ENCODE data around the gene PXYLP1. TPM values are rescaled to one million over a fixed set of nuclear protein-coding genes. Genes with fewer than 3 reads are reported as not detected.

PXYLP1 gene
- total RNA-seq, 1 experiment from 2014 or later = 11.3 TPM

DNA sequence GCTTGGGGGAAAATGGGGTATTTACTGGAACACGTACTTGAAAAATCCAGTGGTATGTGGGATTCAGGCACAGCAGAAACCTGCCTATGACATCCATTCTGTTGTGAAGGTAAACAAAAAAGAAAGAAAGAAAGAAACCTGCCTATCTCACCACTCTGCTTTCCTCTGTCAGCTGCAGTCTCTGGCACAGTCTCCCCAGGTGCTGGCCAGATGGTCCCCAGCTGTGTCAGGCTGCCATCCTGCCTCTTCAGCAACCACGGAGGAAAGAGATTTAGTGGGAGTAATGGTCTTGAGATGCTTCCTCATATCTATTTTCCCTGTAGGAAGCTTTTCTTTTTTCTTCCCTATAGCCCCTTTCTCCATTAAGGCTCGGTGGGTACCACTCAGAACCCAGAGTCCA, 2.5 kb upstream of the PXYLP1 start:
- peaks cover 4% of the 10 kb centered on the region for H3K9me3 ChIP-seq (ENCODE audit: low read depth, low read length, poor library complexity, severe bottlenecking)
- BruUV-seq (replicated peaks) = no TSS peak
- ChIA-PET POLR2A (ENCODE audit: low non-redundant PET) (no interaction called here), CTCF (no interaction called here)
- intact Hi-C loops (cut with micrococcal nuclease; ENCODE audit: unreplicated experiment) = no loop called here
- no peak overlapping the region for H3K4me3 ChIP-seq (ENCODE audit: low read depth, low read length, poor library complexity, severe bottlenecking)
- DNase-seq (ENCODE audit: low spot score) = no peak
- H3K27ac ChIP-seq (ENCODE audit: low read depth, low read length, poor library complexity, severe bottlenecking) = no peak overlapping the region
- peaks cover 13% of the 10 kb centered on the region for H3K4me1 ChIP-seq (ENCODE audit: insufficient read depth, low read length, poor library complexity, severe bottlenecking)
- no peaks in the 10 kb centered on the region for H3K36me3 ChIP-seq (ENCODE audit: insufficient read depth, low read length, poor library complexity, severe bottlenecking)
- no peaks in the 10 kb centered on the region for H3K27me3 ChIP-seq (replicated peaks; ENCODE audit: insufficient read depth, low read depth, low read length, poor library complexity)
- TF ChIP-seq, protein P1, sequence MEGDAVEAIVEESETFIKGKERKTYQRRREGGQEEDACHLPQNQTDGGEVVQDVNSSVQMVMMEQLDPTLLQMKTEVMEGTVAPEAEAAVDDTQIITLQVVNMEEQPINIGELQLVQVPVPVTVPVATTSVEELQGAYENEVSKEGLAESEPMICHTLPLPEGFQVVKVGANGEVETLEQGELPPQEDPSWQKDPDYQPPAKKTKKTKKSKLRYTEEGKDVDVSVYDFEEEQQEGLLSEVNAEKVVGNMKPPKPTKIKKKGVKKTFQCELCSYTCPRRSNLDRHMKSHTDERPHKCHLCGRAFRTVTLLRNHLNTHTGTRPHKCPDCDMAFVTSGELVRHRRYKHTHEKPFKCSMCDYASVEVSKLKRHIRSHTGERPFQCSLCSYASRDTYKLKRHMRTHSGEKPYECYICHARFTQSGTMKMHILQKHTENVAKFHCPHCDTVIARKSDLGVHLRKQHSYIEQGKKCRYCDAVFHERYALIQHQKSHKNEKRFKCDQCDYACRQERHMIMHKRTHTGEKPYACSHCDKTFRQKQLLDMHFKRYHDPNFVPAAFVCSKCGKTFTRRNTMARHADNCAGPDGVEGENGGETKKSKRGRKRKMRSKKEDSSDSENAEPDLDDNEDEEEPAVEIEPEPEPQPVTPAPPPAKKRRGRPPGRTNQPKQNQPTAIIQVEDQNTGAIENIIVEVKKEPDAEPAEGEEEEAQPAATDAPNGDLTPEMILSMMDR (conservative IDR thresholded peaks at IDR 0.05; ENCODE audit: low read depth, low read length) = no peak
- no peak for TF ChIP-seq EZH2 (IDR thresholded peaks at IDR 0.05; ENCODE audit: borderline replicate concordance, low read depth, low read length, poor library complexity, severe bottlenecking)

DNA sequence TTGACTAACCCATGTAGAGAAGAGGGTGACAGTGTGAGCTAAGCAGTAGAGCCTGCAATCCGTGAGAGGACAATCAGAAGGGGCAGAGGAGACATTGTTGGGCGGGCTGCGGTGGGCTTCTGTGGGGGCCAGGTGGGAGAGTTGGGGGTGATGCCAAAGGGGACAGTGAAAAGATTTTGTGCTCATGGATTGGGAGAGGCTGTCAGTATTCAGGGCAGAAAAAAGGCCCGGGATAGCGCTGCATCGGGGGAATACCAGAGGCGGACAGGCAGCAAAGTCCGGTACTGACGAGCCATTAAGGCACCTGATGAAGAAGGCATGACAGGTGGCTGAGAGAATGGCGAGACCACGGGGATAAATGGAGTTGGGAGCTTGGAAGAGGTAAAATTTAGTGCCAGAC, 1.3 kb upstream of the PXYLP1 start:
- Histone ChIP-seq H3K36me3 (ENCODE audit: insufficient read depth, low read length, poor library complexity, severe bottlenecking) (no peaks in the 10 kb centered on the region), H3K4me3 (ENCODE audit: low read depth, low read length, poor library complexity, severe bottlenecking) (no peak overlapping the region), H3K9me3 (ENCODE audit: low read depth, low read length, poor library complexity, severe bottlenecking) (no peaks in the 10 kb centered on the region), H3K4me1 (ENCODE audit: insufficient read depth, low read length, poor library complexity, severe bottlenecking) (peaks cover 13% of the 10 kb centered on the region), H3K27ac (ENCODE audit: low read depth, low read length, poor library complexity, severe bottlenecking) (no peak overlapping the region), H3K27me3 (replicated peaks; ENCODE audit: insufficient read depth, low read depth, low read length, poor library complexity) (no peaks in the 10 kb centered on the region)
- intact Hi-C loops (cut with micrococcal nuclease; ENCODE audit: unreplicated experiment) = loop anchor here (10.0 kb wide), 1 partner anchor 645 kb away; the partner anchor contains the start of gene ATP1B3
- TF ChIP-seq, protein P1 (conservative IDR thresholded peaks at IDR 0.05; ENCODE audit: low read depth, low read length) = no peak
- TF ChIP-seq EZH2 (IDR thresholded peaks at IDR 0.05; ENCODE audit: borderline replicate concordance, low read depth, low read length, poor library complexity, severe bottlenecking) = no peak
- no peak for DNase-seq (ENCODE audit: low spot score)
- ChIA-PET POLR2A (ENCODE audit: low non-redundant PET) (no interaction called here), CTCF (no interaction called here)
- BruUV-seq (replicated peaks) = no TSS peak

DNA sequence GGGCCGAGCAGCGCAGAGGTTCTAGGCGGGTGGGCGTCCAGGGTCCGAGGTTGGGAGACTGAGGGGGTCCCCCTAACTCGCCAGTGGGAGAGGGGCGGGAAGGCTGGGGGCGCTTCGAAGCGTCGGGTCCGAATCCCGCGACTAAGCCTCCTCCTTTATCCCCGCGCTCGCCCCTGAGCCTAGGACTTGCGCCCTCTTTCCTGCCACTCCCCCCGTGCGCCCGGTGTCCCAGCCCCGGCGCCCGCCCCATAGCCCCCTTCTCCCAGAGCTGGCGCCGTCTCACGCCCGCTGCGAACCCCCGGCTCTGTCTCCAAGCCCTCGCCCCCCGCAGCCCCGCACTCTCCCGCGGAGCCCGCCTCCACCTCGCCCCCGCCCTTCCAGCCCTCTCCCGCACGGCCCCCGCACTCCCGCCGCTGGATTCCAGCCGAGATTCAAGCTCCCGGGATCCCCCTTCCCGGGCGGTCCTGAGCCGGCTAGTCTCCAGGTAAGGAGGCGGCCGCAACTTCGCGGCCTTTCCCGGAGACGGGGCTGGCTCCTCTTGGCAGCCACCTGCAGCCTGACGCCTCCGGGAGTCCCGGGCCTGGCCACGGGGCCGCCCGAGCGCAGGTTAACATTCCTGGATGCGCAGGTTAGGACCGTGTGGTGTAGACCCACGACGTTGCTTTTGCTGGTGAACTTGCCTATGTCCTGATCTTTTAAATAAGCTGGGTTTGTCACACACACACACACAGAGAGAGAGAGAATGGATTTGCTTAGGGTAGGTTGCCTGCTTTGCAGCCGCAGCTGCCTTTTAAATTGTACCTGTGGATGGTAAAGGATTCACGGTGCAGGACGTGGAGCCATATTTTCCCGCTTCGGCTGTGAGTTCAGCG, 563 bp downstream of the PXYLP1 start:
- Histone ChIP-seq H3K27me3 (replicated peaks; ENCODE audit: insufficient read depth, low read depth, low read length, poor library complexity) (no peaks in the 10 kb centered on the region), H3K27ac (ENCODE audit: low read depth, low read length, poor library complexity, severe bottlenecking) (peak overlapping the region; percentile 79), H3K9me3 (ENCODE audit: low read depth, low read length, poor library complexity, severe bottlenecking) (no peaks in the 10 kb centered on the region), H3K4me1 (ENCODE audit: insufficient read depth, low read length, poor library complexity, severe bottlenecking) (peaks cover 10% of the 10 kb centered on the region), H3K4me3 (ENCODE audit: low read depth, low read length, poor library complexity, severe bottlenecking) (peak overlapping the region; percentile 78), H3K36me3 (ENCODE audit: insufficient read depth, low read length, poor library complexity, severe bottlenecking) (no peaks in the 10 kb centered on the region)
- no TSS peak for BruUV-seq (replicated peaks)
- TF ChIP-seq, protein P1 (conservative IDR thresholded peaks at IDR 0.05; ENCODE audit: low read depth, low read length) = no peak
- no peak for TF ChIP-seq EZH2 (IDR thresholded peaks at IDR 0.05; ENCODE audit: borderline replicate concordance, low read depth, low read length, poor library complexity, severe bottlenecking)
- POLR2A ChIA-PET (ENCODE audit: low non-redundant PET) = interaction anchor here (0.6 kb wide), 1 partner anchor 889 kb away, joined by 6 read pairs; no protein-coding TSS in a partner anchor
- CTCF ChIA-PET = interaction anchor here (0.6 to 1.7 kb wide), 9 partner anchors 8 to 864 kb away, joined by 3 to 14 read pairs (median 5); no protein-coding TSS in a partner anchor
- intact Hi-C loops (cut with micrococcal nuclease; ENCODE audit: unreplicated experiment) = loop anchor here (1.0 to 10.0 kb wide), 2 partner anchors 47 to 643 kb away; partner anchors contain the start of gene ATP1B3
- DNase-seq (ENCODE audit: low spot score) = peak; percentile 24

All from A673 (cell line).